ENCODE results near the gene SLC2A10. TPM values are rescaled to one million over a fixed set of nuclear protein-coding genes. Genes with fewer than 3 reads are reported as not detected.

SLC2A10 gene
- total RNA-seq, 4 donors from 2014 or later, result 0.36 to 4.0 (median 2.4) TPM

DNA sequence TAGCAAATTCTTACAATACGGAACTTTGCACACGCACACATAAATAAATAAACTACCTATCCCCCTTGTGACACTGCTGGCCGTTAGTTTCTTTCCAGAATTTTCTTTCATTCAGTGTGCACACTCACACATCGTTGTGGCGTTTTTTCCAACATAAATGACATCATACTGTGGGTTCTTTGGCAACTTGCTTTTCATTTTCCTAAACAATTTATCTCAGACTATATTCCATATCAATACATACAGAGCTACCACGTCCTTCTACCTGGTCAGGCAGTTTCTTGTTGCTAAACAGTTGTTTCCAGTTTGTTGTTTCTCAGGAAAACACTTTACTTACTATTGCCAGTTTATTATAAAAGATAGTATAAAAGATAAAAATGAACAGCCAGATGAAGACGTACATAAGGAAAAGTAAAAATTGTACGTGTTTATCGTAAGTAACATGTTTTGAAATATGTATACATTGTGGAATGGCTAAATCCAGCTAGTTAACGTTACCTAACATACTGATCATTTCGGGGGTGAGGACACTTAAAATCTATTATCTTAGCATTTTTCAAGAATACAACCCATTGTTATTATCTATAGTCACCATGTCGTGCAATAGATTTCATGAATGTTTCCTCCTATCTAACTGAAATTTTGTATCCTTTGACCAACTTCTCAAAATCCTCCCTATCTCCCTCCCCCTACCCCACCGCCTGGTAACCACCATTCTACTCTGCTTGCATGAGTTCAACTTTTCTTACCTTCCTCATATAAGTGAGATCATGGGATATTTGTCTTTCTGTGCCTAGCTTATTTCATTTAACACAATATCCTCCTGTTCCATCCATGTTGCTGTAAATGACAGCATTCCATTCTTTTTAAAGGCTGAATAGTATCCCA is 19.0 kb upstream of the SLC2A10 start:
- H3K4me3 ChIP-seq, result peak overlapping the region; percentile 73 to 93 (median 80)
- TF ChIP-seq POLR2A (IDR thresholded peaks at IDR 0.05), result no peak
- TF ChIP-seq, protein P1, sequence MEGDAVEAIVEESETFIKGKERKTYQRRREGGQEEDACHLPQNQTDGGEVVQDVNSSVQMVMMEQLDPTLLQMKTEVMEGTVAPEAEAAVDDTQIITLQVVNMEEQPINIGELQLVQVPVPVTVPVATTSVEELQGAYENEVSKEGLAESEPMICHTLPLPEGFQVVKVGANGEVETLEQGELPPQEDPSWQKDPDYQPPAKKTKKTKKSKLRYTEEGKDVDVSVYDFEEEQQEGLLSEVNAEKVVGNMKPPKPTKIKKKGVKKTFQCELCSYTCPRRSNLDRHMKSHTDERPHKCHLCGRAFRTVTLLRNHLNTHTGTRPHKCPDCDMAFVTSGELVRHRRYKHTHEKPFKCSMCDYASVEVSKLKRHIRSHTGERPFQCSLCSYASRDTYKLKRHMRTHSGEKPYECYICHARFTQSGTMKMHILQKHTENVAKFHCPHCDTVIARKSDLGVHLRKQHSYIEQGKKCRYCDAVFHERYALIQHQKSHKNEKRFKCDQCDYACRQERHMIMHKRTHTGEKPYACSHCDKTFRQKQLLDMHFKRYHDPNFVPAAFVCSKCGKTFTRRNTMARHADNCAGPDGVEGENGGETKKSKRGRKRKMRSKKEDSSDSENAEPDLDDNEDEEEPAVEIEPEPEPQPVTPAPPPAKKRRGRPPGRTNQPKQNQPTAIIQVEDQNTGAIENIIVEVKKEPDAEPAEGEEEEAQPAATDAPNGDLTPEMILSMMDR (IDR thresholded peaks at IDR 0.05 in 4 of 5, conservative IDR thresholded peaks at IDR 0.05 in 1 of 5), result no peak
- DNase-seq (no peak), ATAC-seq (no peak)
- no peaks in the 10 kb centered on the region for H3K27me3 ChIP-seq
- H3K36me3 ChIP-seq, result no peaks in the 10 kb centered on the region
- no peaks in the 10 kb centered on the region for H3K9me3 ChIP-seq
- intact Hi-C loops (cut with DNase I; ENCODE audit: low total_unique reads) (no loop called here), in situ Hi-C loops (cut with MboI; ENCODE audit: low sequenced_read_pairs in 4 of 4) (no loop called here)
- peaks cover 25 to 28% of the 10 kb centered on the region in 2 donors for H3K4me1 ChIP-seq
- H3K27ac ChIP-seq, result peak overlapping the region; percentile 86 to 97 (median 92)

DNA sequence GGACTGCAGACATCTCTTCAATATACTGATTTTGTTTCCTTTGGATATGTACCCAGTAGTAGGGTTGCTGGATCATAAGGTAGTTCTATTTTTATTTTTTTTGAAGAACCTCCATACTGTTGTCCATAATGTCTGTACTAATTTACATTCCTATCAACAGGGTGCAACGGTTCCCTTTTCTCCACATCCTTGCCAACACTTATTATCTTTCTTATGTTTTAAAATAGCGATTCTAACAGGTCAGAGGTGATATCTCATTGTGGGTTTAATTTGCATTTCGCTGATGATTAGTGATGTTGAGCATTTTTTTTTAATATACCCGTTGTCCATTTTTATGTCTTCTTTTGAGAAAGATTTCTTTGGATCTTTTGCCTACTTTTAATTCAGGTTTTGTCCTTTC is 18.3 kb upstream of the SLC2A10 start:
- ATAC-seq, result no peak
- DNase-seq, result no peak
- in situ Hi-C loops (cut with MboI; ENCODE audit: low sequenced_read_pairs in 4 of 4), result no loop called here

DNA sequence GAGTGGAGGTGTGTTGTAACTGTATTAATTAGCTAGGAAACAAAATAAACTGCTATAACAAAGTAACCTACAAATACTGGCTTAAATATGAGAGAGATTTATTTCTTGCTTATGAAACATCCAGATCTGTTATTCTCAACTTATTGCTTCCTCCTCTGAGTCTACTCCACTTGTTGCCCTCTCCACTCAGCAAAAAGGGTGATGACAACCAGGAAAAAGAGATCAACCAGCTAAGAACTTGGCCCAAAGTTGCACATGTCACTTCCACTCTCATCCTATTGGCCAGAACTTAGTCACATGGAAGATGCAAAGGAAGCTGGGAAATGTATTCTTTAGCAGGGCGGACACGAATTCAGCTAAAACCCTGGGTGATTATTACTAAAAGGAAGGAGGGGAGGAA is 15.0 kb upstream of the SLC2A10 start:
- DNase-seq, result no peak
- Histone ChIP-seq H3K27ac (no peak overlapping the region), H3K27me3 (no peaks in the 10 kb centered on the region), H3K9me3 (no peaks in the 10 kb centered on the region), H3K36me3 (no peaks in the 10 kb centered on the region), H3K4me3 (no peak overlapping the region), H3K4me1 (peaks cover 3 to 6% of the 10 kb centered on the region in 2 donors)
- in situ Hi-C loops (cut with MboI; ENCODE audit: low sequenced_read_pairs in 4 of 4), result no loop called here
- no peak for TF ChIP-seq POLR2A (IDR thresholded peaks at IDR 0.05)
- TF ChIP-seq, protein P1 (IDR thresholded peaks at IDR 0.05 in 4 of 5, conservative IDR thresholded peaks at IDR 0.05 in 1 of 5), result no peak
- peak in 1 of 2 donors; percentile 35 for ATAC-seq
- intact Hi-C loops (cut with DNase I; ENCODE audit: low total_unique reads), result no loop called here

More for the DNA sequence above, 18.3 kb upstream of the SLC2A10 start:
- Histone ChIP-seq H3K4me3 (no peak overlapping the region), H3K4me1 (peaks cover 20 to 27% of the 10 kb centered on the region in 2 donors), H3K9me3 (no peaks in the 10 kb centered on the region), H3K27me3 (no peaks in the 10 kb centered on the region), H3K36me3 (no peaks in the 10 kb centered on the region), H3K27ac (no peak overlapping the region)
- no peak for TF ChIP-seq POLR2A (IDR thresholded peaks at IDR 0.05)
- TF ChIP-seq, protein P1 (IDR thresholded peaks at IDR 0.05 in 4 of 5, conservative IDR thresholded peaks at IDR 0.05 in 1 of 5), result no peak
- intact Hi-C loops (cut with DNase I; ENCODE audit: low total_unique reads), result no loop called here

DNA sequence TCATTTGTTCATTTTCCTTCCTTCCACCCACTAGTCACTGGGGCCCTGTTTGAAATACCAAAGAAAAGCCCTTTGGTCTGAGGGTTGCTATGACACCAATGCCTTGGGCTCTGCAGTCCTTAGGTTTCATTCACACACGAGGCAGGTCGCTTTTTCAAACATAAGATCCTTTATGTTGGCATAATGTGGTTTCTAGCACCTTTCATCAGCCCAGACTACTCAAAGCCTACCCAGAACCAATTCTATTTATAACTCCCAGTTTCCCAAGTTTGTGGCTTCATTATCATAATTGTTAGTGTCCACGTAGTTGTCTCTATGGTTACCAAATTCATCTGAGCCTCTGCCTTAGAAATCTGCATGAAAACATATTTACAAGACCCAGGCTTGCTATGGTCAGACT is 13.6 kb upstream of the SLC2A10 start:
- H3K36me3 ChIP-seq, result no peaks in the 10 kb centered on the region
- H3K4me1 ChIP-seq, result no peaks in the 10 kb centered on the region
- H3K9me3 ChIP-seq, result no peaks in the 10 kb centered on the region
- DNase-seq, result no peak
- H3K27ac ChIP-seq, result no peak overlapping the region
- peaks cover 0 to 6% (median 0%) of the 10 kb centered on the region in 3 donors for H3K27me3 ChIP-seq
- H3K4me3 ChIP-seq, result no peak overlapping the region
- in situ Hi-C loops (cut with MboI; ENCODE audit: low sequenced_read_pairs in 4 of 4) (no loop called here), intact Hi-C loops (cut with DNase I; ENCODE audit: low total_unique reads) (no loop called here)
- no peak for ATAC-seq
- TF ChIP-seq POLR2A (IDR thresholded peaks at IDR 0.05), result no peak
- TF ChIP-seq, protein P1 (IDR thresholded peaks at IDR 0.05 in 4 of 5, conservative IDR thresholded peaks at IDR 0.05 in 1 of 5), result no peak
